Sigmoid colon (tissue), 4 donors: Measurements from ENCODE around the gene COL4A2.

ENCODE experiments used
- EP300 ChIP-seq, 4 donors: sonication (generic); formaldehyde crosslinking; IDR thresholded peaks; one replicate each; pipeline ENCODE4 v1.6.1; 2017; ENCODE audit warnings: antibody characterized with exemption in 4 of 4
- POLR2A ChIP-seq, 2 donors: fragments of 450-650 bp; IDR thresholded peaks; one replicate each; pipeline ENCODE4 v1.6.1; 2016; ENCODE audit warnings: antibody characterized with exemption in 2 of 2, mild to moderate bottlenecking in 2 of 2, moderate library complexity in 2 of 2
- POLR2AphosphoS5 ChIP-seq, 4 donors: sonication (generic); formaldehyde crosslinking; IDR thresholded peaks; one replicate each; pipeline ENCODE4 v1.6.1; 2017; ENCODE audit warnings: antibody characterized with exemption in 4 of 4
- TF ChIP-seq, protein P1 (sequence below), 4 experiments: fragments of 450-650 bp in 3 of 4; fragments of 200-600 bp in 1 of 4; IDR thresholded peaks; one replicate each; pipeline ENCODE4 v1.5.1; 2016 to 2019; ENCODE audit warnings: antibody characterized with exemption in 4 of 4, mild to moderate bottlenecking in 3 of 4, moderate library complexity in 2 of 4

DNA sequence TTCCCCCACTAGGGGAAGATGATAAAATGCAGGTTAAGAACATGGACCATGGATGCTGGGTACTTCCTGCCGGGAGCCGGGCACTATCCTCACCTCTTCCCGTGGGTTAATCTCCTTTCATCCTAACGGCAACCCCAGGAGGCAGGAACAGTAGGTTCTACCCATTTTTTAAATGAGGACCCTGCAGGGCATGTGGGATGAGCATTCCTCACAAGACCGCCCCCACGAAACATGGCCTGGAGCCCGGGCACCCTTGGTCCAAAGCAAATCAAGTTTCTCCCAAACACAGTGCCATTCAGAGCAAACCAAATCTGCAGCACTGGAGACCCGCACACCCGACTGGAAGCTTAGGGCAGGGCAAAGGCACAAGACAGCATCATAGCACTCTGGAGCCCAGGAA, 35.4 kb downstream of the COL4A2 start:
- TF ChIP-seq, protein P1, sequence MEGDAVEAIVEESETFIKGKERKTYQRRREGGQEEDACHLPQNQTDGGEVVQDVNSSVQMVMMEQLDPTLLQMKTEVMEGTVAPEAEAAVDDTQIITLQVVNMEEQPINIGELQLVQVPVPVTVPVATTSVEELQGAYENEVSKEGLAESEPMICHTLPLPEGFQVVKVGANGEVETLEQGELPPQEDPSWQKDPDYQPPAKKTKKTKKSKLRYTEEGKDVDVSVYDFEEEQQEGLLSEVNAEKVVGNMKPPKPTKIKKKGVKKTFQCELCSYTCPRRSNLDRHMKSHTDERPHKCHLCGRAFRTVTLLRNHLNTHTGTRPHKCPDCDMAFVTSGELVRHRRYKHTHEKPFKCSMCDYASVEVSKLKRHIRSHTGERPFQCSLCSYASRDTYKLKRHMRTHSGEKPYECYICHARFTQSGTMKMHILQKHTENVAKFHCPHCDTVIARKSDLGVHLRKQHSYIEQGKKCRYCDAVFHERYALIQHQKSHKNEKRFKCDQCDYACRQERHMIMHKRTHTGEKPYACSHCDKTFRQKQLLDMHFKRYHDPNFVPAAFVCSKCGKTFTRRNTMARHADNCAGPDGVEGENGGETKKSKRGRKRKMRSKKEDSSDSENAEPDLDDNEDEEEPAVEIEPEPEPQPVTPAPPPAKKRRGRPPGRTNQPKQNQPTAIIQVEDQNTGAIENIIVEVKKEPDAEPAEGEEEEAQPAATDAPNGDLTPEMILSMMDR (IDR thresholded peaks at IDR 0.05) = no peak
- no peak for TF ChIP-seq EP300 (IDR thresholded peaks at IDR 0.05)
- no peak for TF ChIP-seq POLR2AphosphoS5 (IDR thresholded peaks at IDR 0.05)
- no peak for TF ChIP-seq POLR2A (IDR thresholded peaks at IDR 0.05)
